ENCODE measurements around the gene LDB1. TPM values are rescaled to one million over a fixed set of nuclear protein-coding genes. Genes with fewer than 3 reads are reported as not detected.

Gene LDB1
- polyA plus RNA-seq, 4 donors = 108 to 149 (median 124) TPM

DNA sequence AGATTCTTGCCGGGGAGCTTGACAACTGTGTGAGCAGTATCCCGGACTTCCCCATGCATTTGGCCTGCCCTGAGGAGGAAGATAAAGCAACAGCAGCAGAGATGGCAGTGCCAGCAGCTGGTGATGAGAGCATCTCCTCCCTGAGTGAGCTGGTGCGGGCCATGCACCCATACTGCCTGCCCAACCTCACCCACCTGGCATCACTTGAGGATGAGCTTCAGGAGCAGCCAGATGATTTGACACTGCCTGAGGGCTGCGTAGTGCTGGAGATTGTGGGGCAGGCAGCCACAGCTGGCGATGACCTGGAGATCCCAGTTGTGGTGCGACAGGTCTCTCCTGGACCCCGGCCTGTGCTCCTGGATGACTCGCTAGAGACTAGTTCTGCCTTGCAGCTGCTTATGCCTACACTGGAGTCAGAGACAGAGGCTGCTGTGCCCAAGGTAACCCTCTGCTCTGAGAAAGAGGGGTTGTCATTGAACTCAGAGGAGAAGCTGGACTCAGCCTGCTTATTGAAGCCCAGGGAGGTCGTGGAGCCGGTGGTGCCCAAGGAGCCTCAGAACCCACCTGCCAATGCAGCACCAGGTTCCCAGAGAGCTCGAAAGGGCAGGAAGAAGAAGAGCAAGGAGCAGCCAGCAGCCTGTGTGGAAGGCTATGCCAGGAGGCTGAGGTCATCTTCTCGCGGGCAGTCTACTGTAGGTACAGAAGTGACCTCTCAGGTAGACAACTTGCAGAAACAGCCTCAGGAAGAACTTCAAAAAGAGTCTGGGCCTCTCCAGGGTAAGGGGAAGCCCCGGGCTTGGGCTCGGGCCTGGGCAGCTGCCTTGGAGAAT is 19.3 kb upstream of the LDB1 start:
- DNase-seq (ENCODE audit: low read depth in 4 of 4, low spot score in 2 of 4) = no peak

DNA sequence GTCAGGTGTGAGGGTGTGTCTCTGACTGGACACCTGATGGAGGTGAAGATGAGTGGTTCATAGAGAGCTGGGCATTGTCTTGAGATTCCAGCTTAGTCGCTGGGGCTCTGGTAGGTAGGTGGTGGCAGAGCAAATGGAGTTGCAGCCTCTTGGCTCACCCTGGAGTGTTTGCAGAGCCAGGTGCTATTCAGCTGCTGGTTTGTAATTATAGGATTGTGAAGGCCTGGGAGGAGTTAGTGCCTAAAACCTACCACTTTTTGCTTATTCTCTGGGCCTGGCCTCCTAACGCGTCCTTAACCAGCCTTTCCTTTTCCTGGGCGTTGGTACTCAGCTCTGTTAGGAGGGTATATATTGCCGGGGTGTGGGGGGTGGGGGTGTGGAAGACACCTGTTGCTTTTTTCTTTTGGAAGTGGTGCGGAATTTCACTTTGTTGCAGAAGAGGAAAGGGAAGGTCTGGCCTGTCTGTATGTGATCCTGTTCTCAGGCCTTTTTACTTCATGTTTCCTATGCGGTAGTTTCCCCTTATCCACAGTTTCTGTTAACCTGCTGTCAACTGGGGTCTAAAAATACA is 15.9 kb upstream of the LDB1 start:
- DNase-seq (ENCODE audit: low read depth in 4 of 4, low spot score in 2 of 4) = no peak

DNA sequence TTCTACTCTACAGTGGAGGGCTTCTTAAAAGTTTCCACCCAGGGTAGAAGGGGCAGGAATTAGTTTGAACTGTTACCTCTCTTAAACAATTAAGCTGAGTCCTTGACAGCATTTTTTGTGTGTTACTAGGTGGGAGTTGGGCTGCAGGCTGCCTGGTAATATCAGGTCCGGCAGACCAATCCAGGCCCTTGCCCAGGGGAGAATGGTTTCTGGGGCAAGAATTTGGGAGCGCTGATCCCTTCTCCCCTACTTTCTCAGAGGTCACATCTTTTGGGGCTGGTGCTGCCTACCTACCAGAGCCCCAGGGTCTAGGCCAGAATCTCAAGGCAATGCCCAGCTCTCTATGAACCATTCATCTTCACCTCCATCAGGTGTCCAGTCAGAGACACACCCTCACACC is 14.2 kb upstream of the LDB1 start:
- DNase-seq (ENCODE audit: low read depth in 4 of 4, low spot score in 2 of 4) = no peak

DNA sequence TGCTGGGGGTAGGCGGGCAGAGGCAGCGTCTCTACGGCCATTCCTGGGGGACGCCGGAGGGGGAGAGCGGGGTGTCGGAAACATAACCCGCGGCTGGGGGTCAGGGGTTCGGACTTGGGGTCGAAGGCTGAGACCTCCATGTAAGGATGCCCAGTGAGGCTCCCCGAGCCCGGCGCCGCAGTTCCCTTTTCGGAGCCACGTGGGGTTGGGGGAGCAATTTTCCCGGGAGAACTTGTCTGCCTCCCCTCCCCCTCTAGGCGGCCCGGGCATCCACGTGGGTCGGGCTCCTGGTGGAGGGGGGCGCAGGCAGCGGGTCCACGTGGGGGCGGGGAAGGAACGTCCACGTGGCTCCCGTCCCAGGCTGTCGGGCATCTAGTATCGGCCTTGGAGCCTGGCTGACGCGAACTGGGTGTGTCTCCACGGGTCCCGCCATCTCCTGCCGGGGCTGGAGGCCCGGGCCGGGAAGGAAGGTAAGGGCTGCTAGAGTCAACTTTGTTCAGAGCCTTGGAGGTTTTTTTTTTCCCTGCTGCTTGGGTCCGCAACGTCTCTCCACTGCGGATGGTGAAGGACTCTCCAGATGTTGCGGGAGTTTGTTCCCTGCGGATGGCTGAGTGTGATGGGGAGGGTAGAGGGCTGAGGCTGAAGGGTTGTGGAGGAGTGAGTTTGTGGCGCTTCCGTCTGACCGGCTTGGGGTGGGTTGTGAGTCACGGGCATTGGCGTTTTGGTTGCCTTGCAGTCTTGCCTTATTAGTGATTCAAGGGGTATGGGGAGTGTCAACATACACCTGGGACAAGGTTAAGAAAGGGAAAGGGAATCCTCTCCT is 13.4 kb upstream of the LDB1 start:
- DNase-seq (ENCODE audit: low read depth in 4 of 4, low spot score in 2 of 4) = no peak

DNA sequence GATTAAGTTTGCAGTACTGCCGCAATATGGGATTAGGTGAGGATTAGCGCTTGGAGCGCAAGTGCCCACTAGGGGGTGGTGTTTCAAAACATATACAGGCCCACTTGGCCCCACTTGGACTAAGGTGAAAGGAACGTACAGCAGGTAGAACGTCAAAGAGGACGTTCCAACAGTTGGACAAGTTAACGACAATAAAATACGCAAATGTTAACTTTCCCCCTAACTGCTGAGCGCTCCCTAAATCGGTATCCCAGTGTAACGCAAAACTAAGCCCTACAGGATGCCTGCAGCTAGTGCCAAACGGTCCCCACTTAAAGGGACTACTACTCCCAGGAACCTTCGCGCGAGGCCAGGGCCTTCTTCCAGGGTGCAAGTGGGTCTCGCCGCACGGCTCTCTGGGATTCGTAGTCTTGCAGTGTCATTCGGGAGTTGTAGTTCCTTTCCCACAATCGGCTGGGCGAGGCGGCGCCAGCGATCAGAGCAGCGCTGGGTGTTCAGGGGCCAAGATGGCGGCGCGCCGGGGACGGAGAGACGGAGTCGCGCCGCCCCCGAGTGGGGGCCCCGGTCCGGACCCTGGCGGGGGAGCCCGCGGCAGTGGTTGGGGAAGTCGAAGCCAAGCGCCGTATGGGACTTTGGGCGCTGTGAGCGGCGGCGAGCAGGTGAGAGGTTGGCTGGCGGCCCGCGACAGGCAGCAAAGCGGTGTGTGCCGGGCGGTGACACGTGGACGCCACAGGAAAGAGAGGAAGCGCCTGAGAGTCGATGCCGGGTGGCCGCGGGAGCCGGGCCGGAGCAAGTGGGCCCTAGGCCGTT is 12.6 kb upstream of the LDB1 start, which contains the start of gene PPRC1:
Gene PPRC1, plus strand, starts transcription at position 478 of the 810 bp plus-strand sequence. Its CDS starts 29 bp downstream, at position 507.
- DNase-seq (ENCODE audit: low read depth in 4 of 4, low spot score in 2 of 4) = peak; percentile 94 to 99 (median 98)

DNA sequence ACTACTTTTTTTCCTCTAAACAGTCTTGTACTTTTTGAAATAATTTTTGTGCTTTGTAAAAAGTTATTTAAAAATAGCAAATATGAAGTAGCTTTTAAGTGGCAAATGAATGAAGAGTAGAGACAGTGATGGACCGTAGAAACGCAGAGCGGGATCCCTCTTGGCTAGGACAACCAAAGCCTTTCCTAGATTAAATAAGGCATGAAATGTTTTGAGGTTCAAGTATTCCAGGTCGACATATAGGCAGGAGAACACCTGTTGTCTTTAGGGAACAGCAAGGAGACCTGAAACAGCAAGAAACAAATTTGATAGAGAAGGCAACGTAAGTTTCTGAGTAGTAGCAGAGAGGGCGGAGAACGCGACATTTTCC is 12.0 kb upstream of the LDB1 start:
- no peak for DNase-seq (ENCODE audit: low read depth in 4 of 4, low spot score in 2 of 4)

DNA sequence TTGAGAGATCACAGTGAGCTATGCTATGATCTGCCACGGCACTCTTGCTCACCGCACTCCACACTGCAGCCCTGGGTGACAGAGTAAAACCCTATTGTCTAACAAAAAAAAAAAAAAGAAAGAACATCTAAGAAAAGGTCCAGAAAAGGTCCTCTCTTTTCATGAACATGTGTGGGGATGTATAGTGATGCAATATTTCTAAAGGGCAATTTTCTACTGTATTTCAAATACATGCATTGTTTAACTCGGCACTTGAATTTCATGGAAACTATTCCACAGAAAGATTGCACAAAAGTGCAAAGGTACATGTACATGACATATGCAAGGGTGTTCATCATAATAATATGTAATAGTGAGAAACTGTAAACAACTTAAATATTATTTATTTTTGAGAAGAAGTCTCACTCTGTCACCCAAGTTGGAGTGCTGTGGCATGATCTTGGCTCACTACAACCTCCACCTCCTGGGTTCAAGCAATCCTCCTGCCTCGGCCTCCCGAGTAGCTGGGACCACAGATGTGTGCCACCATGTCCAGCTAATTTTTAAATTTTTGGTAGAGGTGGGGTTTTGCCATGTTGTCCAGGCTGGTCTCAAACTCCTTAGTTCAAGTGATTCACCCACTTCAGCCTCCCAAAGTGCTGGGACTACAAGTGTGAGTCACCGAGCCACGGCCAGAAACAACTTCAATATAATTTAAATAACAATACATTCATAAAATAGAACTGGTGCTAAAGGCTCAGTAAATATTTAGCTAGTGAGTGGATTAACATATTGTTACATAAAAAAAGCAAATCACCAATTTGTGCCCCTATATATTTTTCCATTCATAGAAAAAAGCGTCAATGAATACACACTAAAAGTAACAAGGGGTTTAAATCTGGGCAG is 11.4 kb upstream of the LDB1 start:
- no peak for DNase-seq (ENCODE audit: low read depth in 4 of 4, low spot score in 2 of 4)

DNA sequence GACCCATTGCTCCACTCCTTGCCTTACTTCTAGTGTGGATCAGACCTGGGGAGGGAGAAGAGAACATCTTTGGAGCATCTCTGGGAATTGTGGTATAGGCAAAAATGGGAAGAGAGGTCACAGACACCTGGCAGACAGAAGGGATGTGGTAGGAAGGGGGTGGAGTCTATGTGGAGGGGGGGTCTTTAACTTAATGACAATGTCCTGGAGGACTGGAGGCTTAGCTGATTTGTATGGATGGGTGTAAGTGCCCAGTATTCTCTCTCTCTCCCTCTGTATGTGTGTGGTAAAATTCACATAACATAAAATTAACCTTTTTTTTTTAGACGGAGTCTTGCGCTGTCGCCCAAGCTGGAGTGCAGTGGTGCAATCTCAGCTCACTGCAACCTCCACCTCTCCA is 3.1 kb upstream of the LDB1 start:
- no peak for DNase-seq (ENCODE audit: low read depth in 4 of 4, low spot score in 2 of 4)

DNA sequence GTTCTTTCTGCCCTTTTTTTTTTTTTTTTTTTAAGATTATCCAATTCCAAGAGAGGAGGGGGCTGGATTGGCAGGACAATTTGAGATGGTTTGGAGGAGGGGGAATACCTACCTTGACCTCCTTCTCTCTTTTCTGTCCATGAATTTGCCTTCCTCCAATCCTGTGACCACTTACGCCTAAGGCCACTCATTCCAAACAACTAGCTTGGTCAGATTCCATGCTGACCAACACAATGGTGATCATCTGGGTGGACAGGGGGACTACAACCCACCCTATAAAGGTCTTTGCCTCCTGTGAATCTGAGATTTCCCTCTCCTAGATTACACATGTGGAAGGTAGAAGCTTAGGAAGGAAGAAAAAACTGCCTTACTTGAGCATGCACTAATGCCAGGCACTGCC is 2.3 kb upstream of the LDB1 start:
- no peak for DNase-seq (ENCODE audit: low read depth in 4 of 4, low spot score in 2 of 4)

DNA sequence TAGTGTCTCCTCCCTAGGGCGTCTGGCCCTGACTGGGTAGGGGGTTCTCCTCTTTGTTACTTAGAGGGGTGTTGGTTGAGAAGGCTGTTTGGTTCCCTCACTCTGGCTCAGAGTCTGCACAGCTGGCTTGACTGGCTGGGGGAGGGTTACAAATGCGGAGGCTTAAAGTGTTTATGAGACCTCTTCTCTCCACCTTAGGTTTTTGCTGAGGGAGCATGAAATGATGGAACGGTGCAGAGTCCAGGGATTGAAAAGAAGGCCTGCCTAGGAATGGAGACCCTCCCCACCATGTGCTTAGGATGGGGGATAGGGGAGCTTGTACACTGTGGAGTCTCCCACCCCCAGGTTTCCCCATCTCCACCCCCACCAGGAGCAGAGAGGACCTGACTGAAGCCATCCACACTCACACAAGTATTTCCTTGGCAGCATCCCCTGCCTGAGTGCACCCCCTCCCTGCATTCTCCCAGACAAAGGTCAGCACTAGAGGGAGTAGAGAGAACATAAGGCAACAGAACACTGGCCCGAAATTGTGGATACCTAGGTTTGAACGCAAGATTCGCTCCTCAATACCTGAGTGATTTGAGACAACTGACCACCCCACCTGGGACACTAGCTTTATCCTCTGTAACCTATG is 1.7 kb upstream of the LDB1 start:
- DNase-seq (ENCODE audit: low read depth in 4 of 4, low spot score in 2 of 4) = no peak

DNA sequence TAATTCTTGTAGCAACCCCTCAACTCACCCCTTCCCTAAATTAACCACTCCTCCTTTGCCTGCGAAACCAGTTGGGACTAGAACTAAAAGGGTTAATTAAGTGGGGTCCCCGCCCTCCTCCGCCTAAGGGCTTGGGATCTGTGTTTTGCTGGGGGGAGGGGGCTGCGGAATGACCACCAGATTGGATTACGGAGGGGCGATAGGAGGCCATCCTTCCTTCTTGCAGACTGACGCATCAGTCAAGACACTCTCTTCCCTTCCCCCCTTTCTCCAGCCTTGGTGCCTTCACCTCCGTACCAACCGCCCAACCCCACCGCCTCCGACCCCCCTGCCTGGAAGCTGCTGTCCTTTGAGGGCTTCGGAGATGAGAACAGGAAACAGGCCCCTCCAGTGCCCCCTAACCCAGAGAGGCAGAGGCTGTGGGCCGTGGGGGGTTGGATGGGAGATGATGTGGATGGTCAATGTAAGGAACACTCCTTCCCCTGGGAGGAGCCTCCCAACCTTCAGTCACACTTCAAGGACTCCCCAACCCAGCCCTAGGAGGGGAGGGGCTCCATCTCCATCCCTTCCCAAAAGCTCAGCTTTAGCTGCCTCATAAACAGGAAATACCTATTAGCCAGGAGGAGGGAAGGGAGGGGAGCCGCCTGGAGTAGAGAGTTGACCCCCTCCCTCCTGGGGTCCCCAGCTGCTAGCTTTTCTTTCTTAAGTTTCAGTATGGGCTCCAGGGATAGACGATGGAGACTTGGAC is 997 bp upstream of the LDB1 start:
- peak in 2 of 4 donors; percentile 89 to 93 for DNase-seq (ENCODE audit: low read depth in 4 of 4, low spot score in 2 of 4)

DNA sequence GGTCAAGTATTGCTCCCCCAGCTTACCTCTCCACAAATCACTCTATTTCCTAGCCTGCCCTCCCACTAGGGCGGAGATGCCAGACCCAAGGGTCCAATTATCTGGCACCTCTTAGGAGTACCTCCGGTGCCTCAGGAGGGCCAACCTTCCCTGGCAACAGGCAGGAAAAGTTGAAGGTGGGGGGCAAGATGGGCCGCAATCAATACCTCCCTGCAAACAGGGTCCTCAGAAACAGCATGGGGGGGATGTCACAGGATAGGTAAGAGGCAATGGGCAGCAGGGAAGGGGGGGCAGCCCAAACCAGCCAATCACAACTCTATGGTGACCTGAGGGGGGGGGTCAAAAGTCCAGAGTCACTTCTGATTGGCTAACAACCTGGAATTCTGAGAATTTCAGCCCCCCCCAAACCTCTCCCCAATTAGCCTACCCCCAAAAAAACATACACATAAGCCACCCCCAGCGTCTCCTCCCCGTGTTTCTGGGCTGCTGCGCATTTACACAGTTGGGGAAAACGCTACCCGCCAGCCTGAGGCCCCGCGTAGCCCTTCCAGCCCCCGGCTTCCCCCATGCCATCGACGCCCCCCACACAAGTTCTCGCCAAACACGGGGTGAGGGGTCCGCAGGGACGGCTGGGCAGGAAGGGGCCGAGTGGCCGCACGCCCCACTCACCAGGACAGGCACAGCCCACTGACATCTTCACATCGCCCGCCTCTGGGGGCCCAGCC is 589 bp downstream of the LDB1 start:
- no peak for DNase-seq (ENCODE audit: low read depth in 4 of 4, low spot score in 2 of 4)

DNA sequence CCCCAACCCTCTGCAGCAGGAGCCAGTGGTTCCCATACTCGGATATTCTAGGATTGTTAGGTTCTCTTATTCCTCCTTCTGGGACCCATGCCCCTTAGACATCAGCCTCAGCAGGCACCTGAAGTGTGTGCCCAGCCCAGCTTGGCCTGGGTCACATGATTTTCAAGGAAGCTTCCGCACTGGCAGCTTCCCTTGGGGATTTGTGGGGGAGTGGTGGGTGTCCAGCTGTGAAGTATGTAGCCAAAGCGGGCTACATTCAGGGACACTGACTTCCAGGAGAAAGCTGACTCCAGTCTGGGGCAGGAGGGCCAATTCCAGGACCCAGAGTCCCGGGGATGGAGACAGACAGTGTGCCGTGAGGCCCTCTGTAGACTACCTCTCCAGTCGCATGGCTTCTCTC is 1.3 kb downstream of the LDB1 start:
- DNase-seq (ENCODE audit: low read depth in 4 of 4, low spot score in 2 of 4) = no peak

DNA sequence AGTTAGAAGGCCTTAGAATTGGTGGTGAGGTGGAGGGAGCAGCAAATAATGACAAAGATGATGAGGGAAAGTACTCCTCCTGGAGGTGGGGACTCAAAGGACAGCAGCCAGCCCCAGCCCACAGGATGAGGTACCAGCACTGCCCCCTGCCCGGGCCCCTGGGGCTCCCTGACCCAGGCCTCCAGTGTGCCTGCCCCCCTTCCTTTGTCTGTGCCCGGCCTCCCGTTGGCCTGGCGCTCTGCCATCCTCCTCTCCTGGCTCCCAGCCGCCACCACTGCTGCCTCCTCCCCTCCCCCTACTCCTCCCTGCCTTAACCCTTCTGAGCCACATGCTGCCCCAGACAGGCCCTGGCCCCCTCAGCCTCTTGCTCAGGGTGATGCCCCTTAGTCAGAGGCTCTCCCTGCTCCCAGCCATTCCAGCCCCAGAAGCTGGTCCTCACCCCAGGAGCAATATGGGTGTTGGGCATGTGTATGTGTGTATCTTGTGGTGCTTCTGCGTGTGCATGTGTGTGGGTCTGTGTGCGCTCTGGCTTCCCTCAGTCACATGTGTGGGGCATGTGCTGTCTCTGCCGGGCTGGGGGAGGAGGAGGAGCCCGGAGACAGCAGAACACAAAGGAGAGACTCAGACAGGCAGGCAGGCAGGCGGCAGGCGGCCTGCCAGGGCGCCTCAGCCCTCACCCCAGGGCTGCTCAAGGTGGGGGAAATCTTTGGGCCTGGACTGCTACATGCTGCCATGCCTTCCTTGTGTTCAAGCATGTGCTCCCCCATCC is 2.6 kb downstream of the LDB1 start:
- DNase-seq (ENCODE audit: low read depth in 4 of 4, low spot score in 2 of 4) = no peak

DNA sequence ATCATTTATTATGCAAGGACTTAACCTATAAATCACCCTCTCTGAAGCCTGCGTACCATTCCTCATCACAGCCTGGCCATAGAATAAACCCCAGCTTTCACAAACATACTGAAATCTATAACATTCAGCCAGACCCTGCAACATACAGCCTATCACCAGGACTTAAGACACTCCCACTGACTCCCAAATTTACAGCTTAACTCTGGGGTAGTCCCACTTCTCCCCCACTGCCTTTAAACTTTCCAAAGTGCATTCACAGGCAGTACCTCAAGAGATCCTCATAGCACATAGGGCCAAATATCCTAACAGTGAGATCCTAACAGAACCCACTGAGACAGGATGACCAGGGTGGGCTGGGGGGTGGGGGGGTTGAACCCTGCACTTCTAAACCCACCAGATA is 3.5 kb downstream of the LDB1 start:
- no peak for DNase-seq (ENCODE audit: low read depth in 4 of 4, low spot score in 2 of 4)

DNA sequence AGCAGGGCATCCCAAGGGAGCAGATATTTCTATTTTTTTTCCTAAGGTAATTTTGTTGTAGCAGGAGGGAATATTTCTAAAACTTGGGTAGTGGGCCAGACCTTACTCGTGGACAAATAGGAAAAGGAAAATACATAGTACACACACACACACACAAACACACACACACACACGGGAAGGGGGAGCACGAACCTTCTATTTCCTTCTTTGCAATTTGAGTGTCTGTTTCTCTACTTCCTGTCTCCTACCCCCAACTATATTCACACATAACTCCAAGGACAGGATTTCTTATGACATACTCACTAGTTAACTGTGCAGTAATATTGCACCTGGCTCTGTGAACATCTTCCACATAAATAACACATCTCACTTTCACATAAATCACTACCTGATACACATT is 4.4 kb downstream of the LDB1 start:
- no peak for DNase-seq (ENCODE audit: low read depth in 4 of 4, low spot score in 2 of 4)
